Caco-2 (cell line): ENCODE results near the gene CRYGC. TPM values are rescaled to one million over a fixed set of nuclear protein-coding genes. Genes with fewer than 3 reads are reported as not detected.

Experiments used
- Bru-seq: library from RNA; stranded (reverse); fragments of 400-500 nt; gene quantifications from one replicate; lab custom pipeline; 2021; lab: Mats Ljungman, UMichigan
- BruChase-seq, 2 experiments: library from RNA; stranded (reverse); fragments of 400-500 nt; gene quantifications; one replicate each; lab custom pipeline; 2021; lab: Mats Ljungman, UMichigan
- BruUV-seq: library from RNA; stranded (reverse); fragments of 400-500 nt; replicated peaks from 2 replicates; lab custom pipeline; 2021; lab: Mats Ljungman, UMichigan
- CTCF ChIA-PET: fragments of 300-600 bp; sonication (Branson Sonifier 250); formaldehyde crosslinking; loops from one replicate; lab custom pipeline; 2022; ENCODE audit warnings: antibody characterized with exemption; lab: Charles Lee
- POLR2A ChIA-PET: fragments of 300-600 bp; sonication (Branson Sonifier 250); formaldehyde crosslinking; loops from one replicate; lab custom pipeline; 2022; ENCODE audit warnings: antibody characterized with exemption; lab: Charles Lee
- DNase-seq, 2 experiments: peaks; one replicate each; pipeline versions ENCODE4 v3.0.0 to v3.0.0-alpha.2; 2020 to 2022
- H3K27me3 ChIP-seq: replicated peaks from 2 replicates; pipeline ENCODE4 v1.6.0; 2011; ENCODE audit warnings: low read length; ENCODE audit not compliant: control insufficient read depth, insufficient read depth
- H3K36me3 ChIP-seq: 2 replicates; pipeline ENCODE4 v1.5.1; 2011; ENCODE audit warnings: low read length; ENCODE audit not compliant: control insufficient read depth, insufficient read depth
- H3K4me1 ChIP-seq: fragments of 250-450 bp; sonication (Bioruptor Pico); 2 replicates; pipeline ENCODE4 v1.5.1; 2020; ENCODE audit warnings: mild to moderate bottlenecking
- H3K4me3 ChIP-seq: 2 replicates; pipeline ENCODE4 v1.5.1; 2011; ENCODE audit warnings: low read depth, mild to moderate bottlenecking, control low read depth, low read length
- H3K9me3 ChIP-seq: fragments of 250-450 bp; sonication (Bioruptor Pico); 2 replicates; pipeline ENCODE4 v1.5.1; 2020; ENCODE audit warnings: mild to moderate bottlenecking, moderate library complexity
- H3K27ac Mint-ChIP-seq: one replicate; pipeline ENCODE4 v1.8.0; 2022; ENCODE audit warnings: mixed read lengths; ENCODE audit not compliant: unreplicated experiment
- H3K27me3 Mint-ChIP-seq: one replicate; pipeline ENCODE4 v1.8.0; 2022; ENCODE audit warnings: mixed read lengths; ENCODE audit not compliant: insufficient read depth, unreplicated experiment
- H3K36me3 Mint-ChIP-seq: one replicate; pipeline ENCODE4 v1.8.0; 2022; ENCODE audit warnings: mild to moderate bottlenecking, mixed read lengths; ENCODE audit not compliant: insufficient read depth, unreplicated experiment
- H3K4me1 Mint-ChIP-seq: one replicate; pipeline ENCODE4 v1.8.0; 2022; ENCODE audit warnings: low read depth, mixed read lengths; ENCODE audit not compliant: unreplicated experiment
- H3K4me3 Mint-ChIP-seq: one replicate; pipeline ENCODE4 v1.8.0; 2022; ENCODE audit warnings: mild to moderate bottlenecking, moderate library complexity, mixed read lengths; ENCODE audit not compliant: unreplicated experiment
- H3K9me3 Mint-ChIP-seq: one replicate; pipeline ENCODE4 v1.8.0; 2022; ENCODE audit warnings: mixed read lengths; ENCODE audit not compliant: unreplicated experiment
- intact Hi-C: fragments of 100-400 bp; cut with micrococcal nuclease; formaldehyde crosslinking; loops from one replicate; pipeline ENCODE4 v1.10.0; 2022; ENCODE audit not compliant: unreplicated experiment
- long read RNA-seq: library from polyadenylated mRNA; stranded (forward); transcript quantifications from one replicate; pipeline ENCODE4 v2.0.0, GENCODE V29; 2022
- total RNA-seq: library from RNA; stranded (reverse); gene quantifications from 2 replicates; pipeline ENCODE4 v1.2.3, GENCODE V29; 2022
- TF ChIP-seq, protein P1 (sequence below), 2 experiments: fragments of 200-600 bp in 1 of 2; IDR thresholded peaks; 1 replicate in 1 of 2; 2 replicates in 1 of 2; pipeline versions ENCODE4 v1.5.1 to v1.8.0; 2011 to 2022; ENCODE audit warnings: antibody characterized with exemption in 1 of 2, control low read depth in 1 of 2, inconsistent platforms in 1 of 2, low read depth in 1 of 2, low read length in 1 of 2, mild to moderate bottlenecking in 1 of 2, moderate library complexity in 1 of 2; ENCODE audit not compliant: insufficient read depth in 1 of 2, severe bottlenecking in 1 of 2, unreplicated experiment in 1 of 2

CRYGC gene, protein sequence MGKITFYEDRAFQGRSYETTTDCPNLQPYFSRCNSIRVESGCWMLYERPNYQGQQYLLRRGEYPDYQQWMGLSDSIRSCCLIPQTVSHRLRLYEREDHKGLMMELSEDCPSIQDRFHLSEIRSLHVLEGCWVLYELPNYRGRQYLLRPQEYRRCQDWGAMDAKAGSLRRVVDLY
- total RNA-seq (not detected in 2 replicates), Bru-seq, nascent RNA (percentile 21 among the genes with signal in this experiment), BruChase-seq, experiment 1, labeled RNA remaining after a 2-hour chase (percentile 18 among the genes with signal in this experiment), BruChase-seq, experiment 2, labeled RNA remaining after a 6-hour chase (not detected)
- long read RNA-seq = 0 reads

DNA sequence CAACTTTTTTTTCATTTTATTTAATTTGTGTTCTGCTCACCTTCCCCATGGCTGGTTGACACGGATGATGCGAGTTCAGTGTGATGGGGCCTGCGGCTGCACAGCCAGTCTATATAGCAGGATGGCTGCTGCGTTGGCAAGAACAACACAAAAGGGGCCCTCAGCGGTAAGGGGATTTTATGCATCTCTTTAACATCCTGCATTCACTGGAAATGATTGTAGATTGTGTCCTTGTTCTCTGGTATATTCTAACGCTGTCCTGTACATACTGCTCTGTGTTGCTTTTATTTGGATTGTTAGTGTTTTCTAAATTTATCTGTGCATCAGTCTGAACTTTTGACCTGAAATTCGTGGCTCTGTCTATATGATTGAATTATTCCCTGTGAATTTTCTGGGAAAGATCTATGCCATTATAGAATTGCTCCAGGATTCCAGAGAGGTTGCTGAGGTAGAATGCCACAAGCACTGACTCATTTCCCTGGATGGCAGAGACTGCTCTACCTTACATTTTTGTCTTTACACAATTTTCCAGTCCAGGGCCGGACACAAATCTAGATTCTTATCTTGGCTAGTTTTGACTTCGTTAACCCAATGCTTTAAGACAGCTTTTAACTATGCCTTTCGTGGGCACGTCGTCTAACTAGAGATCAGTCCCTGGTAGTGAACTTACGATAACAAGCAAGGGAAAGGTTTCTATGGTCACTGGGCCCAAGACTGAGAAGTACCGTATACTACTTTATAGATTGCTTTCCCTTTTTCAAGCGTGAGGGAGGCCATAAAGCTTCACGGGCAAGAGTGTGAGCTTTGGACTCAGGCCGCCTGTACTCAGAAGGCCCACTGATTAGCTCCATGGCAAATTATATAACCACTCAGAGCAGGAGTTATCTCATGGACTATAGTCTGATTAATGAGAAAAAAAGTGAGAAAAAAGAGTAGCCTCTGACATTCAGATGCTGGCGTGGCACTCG is at the start of gene CRYGC:
TSS of gene CRYGC (minus strand) at position 85 of the 968 bp plus-strand sequence. CDS start at position 49, 36 bp downstream.
- peak within 1 kb of the TSS; percentile 56 for H3K27ac Mint-ChIP-seq
- ChIA-PET CTCF (interaction anchor here (0.6 to 1.0 kb wide), 4 partner anchors 20 to 90 kb away, joined by 3 to 6 read pairs (median 4); no protein-coding TSS in a partner anchor), POLR2A (interaction anchor here (1.2 kb wide), 1 partner anchor 28 kb away, joined by 3 read pairs; no protein-coding TSS in a partner anchor)
- H3K4me1 ChIP-seq = peaks cover 42% of the 10 kb centered on the region
- BruUV-seq = no TSS peak
- H3K36me3 ChIP-seq = no peaks in the 10 kb centered on the region
- peaks cover 37% of the 10 kb centered on the region for H3K4me1 Mint-ChIP-seq
- DNase-seq = peak; percentile 57 to 80
- H3K27me3 Mint-ChIP-seq = no peaks in the 10 kb centered on the region
- intact Hi-C loops = loop anchor here (2.0 kb wide), 1 partner anchor 13 kb away; no protein-coding TSS in a partner anchor
- TF ChIP-seq, protein P1, sequence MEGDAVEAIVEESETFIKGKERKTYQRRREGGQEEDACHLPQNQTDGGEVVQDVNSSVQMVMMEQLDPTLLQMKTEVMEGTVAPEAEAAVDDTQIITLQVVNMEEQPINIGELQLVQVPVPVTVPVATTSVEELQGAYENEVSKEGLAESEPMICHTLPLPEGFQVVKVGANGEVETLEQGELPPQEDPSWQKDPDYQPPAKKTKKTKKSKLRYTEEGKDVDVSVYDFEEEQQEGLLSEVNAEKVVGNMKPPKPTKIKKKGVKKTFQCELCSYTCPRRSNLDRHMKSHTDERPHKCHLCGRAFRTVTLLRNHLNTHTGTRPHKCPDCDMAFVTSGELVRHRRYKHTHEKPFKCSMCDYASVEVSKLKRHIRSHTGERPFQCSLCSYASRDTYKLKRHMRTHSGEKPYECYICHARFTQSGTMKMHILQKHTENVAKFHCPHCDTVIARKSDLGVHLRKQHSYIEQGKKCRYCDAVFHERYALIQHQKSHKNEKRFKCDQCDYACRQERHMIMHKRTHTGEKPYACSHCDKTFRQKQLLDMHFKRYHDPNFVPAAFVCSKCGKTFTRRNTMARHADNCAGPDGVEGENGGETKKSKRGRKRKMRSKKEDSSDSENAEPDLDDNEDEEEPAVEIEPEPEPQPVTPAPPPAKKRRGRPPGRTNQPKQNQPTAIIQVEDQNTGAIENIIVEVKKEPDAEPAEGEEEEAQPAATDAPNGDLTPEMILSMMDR (IDR thresholded peaks at IDR 0.05; ENCODE audit: insufficient read depth in 1 of 2, low read depth in 1 of 2, low read length in 1 of 2, severe bottlenecking in 1 of 2, unreplicated experiment in 1 of 2) = no peak
- H3K9me3 Mint-ChIP-seq = no peaks in the 10 kb centered on the region
- peak within 1 kb of the TSS; percentile 10 for H3K4me3 Mint-ChIP-seq
- no peaks in the 10 kb centered on the region for H3K27me3 ChIP-seq
- H3K9me3 ChIP-seq = no peaks in the 10 kb centered on the region
- peaks cover 9% of the 10 kb centered on the region for H3K36me3 Mint-ChIP-seq
- no peak within 1 kb of the TSS for H3K4me3 ChIP-seq

DNA sequence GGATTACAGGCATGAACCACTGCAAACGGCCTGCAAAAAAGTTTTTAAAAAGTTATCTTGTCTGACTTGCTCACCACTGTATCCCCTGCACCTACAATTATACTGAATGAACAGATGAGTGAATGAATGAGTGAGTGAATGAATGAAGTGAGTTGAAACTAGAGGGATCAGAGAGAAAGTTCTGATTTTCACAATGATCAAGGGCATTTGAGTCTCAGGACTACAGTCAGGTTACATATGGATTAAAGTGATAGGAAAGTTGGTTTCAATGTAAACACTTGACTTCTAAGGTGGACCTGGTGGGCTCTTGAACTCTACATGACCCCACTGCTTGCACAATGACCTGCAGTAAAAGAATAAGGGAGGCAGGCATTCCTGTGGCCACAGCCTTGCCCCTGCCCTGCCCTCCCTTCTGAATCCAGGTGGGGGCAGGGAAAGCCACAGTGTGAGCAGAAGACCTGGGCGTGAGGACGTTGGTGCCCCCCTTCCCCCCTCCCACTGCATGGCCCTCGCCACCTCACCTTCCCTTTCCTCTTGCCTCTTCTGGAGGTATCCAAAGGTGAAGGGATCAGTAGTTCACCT is 49.5 kb upstream of the CRYGC start:
- CTCF ChIA-PET = interaction anchor here (1.0 kb wide), 1 partner anchor 69 kb away, joined by 3 read pairs; no protein-coding TSS in a partner anchor

More for the DNA sequence above, 49.5 kb upstream of the CRYGC start:
- no peaks in the 10 kb centered on the region for H3K9me3 Mint-ChIP-seq
- no peaks in the 10 kb centered on the region for H3K27me3 Mint-ChIP-seq
- no peak overlapping the region for H3K27ac Mint-ChIP-seq
- H3K36me3 ChIP-seq = no peaks in the 10 kb centered on the region
- DNase-seq = peak; percentile 39 to 75
- peaks cover 16% of the 10 kb centered on the region for H3K4me1 ChIP-seq
- BruUV-seq = no TSS peak
- no peaks in the 10 kb centered on the region for H3K27me3 ChIP-seq
- H3K4me1 Mint-ChIP-seq = peaks cover 7% of the 10 kb centered on the region
- no peaks in the 10 kb centered on the region for H3K9me3 ChIP-seq
- no peak overlapping the region for H3K4me3 Mint-ChIP-seq
- H3K4me3 ChIP-seq = no peak overlapping the region
- H3K36me3 Mint-ChIP-seq = no peaks in the 10 kb centered on the region
- POLR2A ChIA-PET = no interaction called here
- TF ChIP-seq, protein P1 (IDR thresholded peaks at IDR 0.05; ENCODE audit: insufficient read depth in 1 of 2, low read depth in 1 of 2, low read length in 1 of 2, severe bottlenecking in 1 of 2, unreplicated experiment in 1 of 2) = no peak
- intact Hi-C loops = loop anchor here (1.0 to 10.0 kb wide), 2 partner anchors 76 to 156 kb away; partner anchors contain the start of gene IDH1
